GM20431 (cell line): ENCODE measurements around the gene DNAH12.

Source experiments
- in situ Hi-C: fragments of 300-500 bp; cut with MseI, MboI; formaldehyde crosslinking; loops from one replicate; pipeline ENCODE4 v1.15.0; 2020; ENCODE audit warnings: low sequenced_read_pairs; ENCODE audit not compliant: unreplicated experiment

The DNAH12 gene, protein sequence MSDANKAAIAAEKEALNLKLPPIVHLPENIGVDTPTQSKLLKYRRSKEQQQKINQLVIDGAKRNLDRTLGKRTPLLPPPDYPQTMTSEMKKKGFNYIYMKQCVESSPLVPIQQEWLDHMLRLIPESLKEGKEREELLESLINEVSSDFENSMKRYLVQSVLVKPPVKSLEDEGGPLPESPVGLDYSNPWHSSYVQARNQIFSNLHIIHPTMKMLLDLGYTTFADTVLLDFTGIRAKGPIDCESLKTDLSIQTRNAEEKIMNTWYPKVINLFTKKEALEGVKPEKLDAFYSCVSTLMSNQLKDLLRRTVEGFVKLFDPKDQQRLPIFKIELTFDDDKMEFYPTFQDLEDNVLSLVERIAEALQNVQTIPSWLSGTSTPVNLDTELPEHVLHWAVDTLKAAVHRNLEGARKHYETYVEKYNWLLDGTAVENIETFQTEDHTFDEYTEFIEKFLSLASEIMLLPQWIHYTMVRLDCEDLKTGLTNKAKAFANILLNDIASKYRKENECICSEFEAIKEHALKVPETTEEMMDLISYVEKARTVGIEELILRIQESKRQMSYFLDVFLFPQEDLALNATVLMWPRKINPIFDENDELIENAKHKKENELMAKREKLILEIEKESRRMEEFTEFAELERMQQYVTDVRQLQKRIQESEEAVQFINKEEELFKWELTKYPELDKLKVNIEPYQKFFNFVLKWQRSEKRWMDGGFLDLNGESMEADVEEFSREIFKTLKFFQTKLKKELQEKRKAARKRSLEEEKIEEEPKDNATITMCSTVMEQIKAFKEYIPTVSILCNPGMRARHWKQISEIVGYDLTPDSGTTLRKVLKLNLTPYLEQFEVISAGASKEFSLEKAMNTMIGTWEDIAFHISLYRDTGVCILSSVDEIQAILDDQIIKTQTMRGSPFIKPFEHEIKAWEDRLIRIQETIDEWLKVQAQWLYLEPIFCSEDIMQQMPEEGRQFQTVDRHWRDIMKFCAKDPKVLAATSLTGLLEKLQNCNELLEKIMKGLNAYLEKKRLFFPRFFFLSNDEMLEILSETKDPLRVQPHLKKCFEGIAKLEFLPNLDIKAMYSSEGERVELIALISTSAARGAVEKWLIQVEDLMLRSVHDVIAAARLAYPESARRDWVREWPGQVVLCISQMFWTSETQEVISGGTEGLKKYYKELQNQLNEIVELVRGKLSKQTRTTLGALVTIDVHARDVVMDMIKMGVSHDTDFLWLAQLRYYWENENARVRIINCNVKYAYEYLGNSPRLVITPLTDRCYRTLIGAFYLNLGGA (N-terminal part only)

DNA sequence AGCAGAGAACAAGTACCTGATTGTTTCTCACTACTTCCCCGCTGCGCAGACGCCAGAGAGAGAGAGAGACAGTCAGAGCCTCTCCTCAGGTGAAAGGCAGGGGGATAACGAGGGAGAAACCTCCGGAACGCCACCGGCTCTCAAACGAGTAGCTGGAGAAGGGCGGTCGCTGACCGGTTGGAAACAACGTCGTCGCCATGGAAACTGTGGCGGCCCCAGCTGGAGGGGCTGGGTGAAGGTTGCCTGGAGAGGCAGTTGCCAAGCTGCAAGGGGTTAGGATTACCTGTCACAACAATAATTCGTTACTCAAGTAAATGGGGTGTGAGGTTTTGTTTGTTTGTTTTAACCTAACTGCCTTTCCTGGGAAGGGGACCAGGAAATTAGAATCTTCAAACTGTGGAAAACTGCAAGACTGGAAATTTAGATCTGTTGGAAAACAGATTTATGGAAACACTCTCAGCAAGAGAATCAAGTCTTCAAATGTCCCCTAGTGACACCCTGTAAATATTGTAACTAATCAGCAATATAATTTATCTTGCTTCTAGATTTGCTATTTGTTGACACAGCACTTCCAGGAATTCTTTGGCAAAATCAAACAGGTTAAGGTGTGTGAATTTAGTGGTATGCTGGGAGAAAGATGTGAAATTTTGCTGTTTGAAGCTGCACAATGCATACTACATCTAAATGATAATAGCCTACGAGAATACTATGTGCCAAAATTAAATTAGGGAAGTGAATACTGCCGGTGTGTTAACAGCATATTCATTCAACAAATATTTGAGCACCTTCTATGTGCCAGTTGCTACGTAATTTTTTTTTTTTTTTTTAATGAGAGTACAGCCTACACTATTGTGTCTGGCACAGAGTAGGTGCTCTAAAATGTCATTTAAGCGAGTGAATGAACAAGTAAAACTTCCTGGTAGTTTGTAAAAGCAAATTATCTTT, at the start of gene DNAH12:
Gene DNAH12, minus strand, starts transcription at position 164 of the 945 bp plus-strand sequence. CDS start 1,474 bp downstream, outside the sequence.
- in situ Hi-C loops, result no loop called here

DNA sequence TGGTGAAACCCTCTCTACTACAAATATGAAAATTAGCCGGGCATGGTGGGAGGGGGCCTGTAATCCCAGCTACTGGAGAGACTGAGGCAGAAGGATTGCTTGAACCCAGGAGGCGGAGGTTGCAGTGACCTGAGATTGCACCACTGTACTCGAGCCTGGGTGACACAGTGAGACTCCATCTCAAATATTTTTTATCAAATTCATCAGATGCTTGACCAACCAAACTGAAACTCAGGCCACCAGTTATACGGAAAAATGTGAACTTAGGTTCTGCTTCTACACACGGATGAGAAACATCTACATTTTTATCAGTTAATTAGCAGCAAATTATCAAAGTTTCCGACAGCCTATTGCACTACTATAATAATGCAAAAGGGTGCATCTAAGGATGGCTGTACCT, 48.2 kb upstream of the DNAH12 start:
- in situ Hi-C loops, result no loop called here

DNA sequence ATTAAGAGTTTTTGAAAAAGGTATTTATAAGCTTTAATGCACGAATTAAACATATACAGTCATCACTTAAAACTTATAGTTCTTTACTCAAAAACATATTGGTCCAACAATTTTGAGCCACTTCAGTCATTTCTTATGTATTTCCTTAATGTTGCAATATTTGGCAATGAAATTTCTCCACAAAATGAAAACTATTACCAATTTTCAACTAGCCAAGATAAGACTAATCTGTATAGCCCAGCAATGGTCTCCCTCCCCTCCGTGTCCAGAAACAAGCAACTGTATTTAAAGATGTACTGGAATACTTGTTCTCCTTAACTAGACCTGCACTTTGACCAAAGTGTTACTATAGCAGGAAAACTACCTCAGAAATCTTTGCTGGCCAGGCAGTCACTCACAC, 43.8 kb upstream of the DNAH12 start:
- in situ Hi-C loops, result no loop called here

DNA sequence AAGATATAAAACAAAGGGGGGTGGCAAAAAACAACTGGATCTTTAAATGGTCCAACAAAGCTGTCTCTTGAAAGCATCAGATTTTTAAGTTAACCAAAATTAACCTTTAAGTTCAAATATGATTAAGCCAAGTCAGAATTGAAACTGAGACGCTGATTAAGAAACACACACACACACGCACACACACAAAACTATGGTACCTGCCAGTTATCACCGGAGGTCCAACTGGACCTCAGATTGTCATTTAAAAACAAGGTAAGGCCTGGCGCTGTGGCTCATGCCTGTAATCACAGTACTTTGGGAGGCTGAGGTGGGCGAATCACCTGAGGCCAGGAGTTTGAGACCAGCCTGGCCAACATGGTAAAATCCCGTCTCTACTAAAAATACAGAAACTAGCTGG, 42.6 kb upstream of the DNAH12 start:
- in situ Hi-C loops, result no loop called here

DNA sequence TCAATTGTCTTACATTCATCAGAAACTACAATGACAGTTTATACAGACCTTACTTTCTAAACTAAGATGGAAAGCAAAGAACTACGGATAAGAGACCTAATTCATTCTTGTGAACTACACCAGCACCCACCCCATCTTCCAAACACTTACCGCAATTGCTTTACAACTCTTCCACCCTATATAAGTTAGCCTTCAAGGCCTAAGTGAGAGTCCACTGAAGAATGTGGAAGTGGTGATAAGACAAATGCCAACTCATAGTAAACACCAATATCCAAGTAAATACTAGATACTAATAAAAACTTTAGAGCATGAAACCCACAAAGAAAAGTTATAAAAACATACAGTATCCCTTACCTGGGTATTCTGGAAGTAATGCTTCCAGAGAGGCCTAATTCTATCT, 39.4 kb upstream of the DNAH12 start:
- in situ Hi-C loops, result no loop called here

DNA sequence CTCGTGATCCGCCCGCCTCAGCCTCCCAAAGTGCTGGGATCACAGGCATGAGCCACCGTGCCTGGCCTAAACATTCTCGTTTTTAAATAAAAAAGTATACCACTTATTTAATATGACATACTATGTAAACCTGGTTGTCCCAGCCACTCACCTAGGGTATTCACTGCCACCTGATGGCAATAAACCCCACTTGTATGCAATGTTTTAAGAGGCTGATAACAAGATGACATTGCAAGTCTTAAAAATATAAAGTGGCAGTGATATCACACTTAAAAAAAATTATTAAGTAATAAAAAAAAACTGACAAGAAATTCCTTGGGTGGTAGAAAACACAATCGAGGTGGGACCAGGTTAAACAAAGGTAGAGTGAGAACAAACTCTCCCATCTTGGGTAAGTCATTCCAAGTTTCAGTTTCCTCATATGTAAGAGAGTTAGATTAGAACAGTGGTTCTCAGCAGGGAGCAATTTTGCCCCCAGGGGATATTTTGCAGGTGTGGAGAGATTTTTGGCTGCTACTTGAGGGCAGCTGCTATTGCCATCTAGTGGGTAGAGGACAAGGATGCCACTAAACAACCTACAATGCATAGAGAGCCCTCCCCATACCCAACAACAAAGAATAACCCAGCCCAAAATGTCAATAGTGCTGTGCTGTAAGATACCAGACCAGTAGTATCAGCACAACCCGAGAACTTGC, 38.5 kb upstream of the DNAH12 start:
- in situ Hi-C loops, result no loop called here

DNA sequence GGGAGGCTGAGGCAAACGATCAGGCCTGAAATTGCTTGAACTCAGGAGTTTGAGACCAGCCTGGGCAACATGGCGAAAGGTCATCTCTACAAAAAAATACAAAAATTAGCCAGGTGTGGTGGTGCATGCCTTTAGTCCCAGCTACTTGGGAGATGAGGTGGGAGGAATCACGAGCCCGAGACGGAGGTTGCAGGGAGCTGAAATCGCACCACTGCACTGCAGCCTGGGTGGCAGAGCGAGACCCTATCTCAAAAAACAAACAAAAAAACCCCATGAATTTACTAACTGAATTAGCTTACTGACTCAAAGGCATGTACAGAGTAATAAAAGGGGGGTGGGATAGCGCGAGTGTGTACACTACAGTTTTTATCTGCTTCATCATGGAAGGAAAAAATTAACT, 33.7 kb upstream of the DNAH12 start:
- in situ Hi-C loops, result no loop called here

DNA sequence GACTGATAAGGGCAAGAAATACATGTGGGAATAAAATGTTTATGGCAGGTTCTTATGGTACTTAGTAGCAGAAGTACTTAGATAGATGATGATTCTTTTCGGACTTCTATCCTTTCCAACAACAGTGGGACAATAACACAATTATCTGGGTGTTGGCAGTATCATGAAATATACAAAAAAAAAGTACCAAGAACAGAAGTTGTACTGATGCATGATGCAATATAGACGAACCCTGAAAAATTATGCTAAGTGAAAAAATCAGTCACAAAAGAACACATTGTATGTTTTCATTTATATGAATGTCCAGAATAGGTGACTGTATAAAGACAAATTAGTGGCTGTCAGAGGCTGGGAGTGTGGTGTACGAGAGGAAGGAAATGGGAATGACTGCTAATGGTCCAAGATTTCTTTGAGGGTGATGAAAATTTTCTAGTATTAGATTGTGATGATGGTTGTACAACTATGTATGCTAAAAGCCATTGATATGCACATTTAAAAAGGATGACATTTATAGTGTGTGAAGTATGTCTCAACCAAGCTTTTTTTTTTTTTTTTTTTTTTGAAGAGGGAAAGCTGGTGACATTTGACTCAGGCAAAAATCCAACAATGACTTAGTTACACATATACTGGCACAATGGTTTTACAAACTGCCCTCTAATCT, 32.0 kb upstream of the DNAH12 start:
- in situ Hi-C loops, result no loop called here

DNA sequence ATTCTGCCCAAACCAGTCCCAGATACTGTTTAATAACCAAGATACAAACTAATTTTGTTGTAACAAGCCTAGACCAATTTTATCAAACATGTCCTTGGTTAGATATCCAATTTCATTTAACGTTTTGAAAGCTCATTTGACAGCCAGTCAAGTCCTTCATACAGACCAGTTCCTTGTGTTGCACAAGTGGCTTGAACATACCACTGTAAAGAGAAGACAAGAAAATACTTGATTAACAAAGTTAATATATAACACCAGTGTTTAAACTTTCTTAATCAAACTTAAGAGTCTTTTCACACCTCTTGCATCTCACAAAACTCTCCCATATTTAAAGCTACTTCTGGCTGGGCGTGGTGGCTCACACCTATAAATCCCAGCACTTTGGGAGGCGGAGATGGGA, 28.0 kb upstream of the DNAH12 start:
- in situ Hi-C loops, result no loop called here

DNA sequence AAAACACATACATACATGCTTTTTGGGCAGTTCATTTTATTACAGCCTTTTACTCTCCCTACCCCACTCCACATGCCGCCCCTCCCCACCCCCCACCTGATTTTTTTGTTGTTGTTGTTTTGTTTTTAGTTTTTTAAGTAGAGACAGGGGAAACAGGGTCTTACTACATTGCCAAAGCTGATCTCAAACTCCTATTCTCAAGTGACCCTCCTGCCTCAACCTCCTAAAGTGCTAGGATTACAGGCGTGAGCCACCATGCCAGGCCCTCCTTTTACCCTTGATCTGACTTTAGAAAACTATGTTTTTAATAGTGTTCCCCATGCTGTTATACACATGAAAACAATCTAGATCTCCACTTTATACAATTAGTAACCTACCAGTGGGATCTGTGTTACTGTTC, 26.7 kb upstream of the DNAH12 start:
- in situ Hi-C loops, result no loop called here

DNA sequence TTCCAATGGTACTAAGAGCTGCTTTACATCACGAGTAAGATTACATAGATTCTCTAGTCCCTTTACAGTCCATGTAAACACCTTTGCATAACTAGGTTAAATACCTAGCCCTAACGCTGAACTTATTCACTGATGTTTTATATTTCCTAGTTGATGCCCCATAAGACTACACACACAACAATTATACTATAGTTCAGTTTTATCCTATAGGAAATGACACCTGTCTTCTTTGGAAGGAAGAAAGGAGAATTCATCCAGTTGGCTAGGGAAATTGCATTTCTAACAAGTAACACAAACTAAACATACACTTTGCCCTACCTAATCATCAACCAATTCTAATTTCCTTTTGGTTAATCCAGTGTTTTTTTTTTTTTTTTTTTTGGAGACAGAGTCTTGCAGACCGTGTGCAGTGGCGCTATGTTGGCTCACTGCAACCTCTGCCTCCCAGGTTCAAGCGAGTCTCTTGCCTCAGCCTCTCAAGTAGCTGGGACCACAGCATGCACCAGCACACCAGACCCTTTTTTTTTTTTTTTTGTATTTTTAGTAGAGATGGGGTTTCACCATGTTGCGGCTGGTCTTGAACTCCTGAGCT, 25.8 kb upstream of the DNAH12 start:
- in situ Hi-C loops, result no loop called here

DNA sequence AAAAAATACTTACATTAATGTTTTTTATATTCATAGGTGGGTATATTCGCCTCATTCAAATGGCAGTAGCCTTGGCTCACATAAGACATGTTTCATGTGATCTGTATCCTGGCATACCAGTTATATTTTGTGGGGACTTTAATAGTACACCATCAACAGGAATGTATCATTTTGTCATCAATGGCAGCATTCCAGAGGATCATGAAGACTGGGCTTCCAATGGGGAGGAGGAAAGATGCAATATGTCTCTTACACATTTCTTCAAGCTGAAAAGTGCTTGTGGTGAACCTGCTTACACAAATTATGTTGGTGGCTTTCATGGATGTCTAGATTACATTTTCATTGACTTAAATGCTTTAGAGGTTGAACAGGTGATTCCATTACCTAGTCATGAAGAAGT, 15.4 kb upstream of the DNAH12 start:
- in situ Hi-C loops, result no loop called here

DNA sequence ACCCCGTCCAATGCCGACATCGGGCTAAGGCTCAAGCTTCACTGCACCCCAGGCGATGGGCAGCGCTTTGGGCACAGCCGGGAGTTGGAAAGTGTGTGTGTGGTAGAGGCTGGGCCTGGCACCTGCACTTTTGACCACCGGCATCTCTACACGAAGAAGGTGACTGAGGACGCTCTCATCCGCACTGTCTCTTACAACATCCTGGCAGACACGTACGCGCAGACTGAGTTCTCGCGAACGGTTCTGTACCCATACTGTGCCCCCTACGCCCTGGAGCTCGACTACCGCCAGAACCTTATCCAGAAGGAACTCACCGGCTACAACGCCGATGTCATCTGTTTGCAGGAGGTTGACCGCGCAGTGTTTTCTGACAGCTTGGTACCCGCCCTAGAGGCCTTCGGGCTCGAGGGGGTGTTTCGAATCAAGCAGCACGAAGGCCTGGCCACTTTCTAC, 13.0 kb upstream of the DNAH12 start:
- in situ Hi-C loops, result no loop called here

DNA sequence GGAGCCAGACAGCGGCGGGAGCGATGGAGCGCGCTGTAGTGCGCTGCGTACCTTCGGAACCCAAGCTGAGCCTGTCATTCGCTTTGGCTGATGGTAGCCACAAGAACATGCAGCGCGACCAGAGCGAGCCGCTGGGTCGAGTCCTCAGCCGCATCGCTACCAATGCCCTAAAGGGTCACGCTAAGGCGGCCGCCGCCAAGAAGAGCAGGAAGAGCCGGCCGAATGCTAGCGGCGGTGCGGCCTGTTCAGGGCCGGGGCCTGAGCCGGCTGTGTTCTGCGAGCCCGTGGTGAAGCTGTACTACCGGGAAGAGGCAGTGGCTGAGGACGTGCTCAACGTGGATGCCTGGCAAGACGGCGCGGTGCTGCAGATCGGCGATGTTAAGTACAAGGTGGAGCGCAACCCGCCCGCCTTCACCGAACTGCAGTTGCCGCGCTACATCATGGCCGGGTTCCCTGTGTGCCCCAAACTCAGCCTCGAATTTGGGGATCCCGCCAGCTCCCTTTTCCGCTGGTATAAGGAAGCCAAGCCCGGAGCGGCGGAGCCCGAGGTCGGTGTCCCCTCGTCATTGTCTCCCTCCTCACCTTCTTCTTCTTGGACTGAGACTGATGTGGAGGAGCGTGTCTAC, 12.4 kb upstream of the DNAH12 start:
- in situ Hi-C loops, result no loop called here

DNA sequence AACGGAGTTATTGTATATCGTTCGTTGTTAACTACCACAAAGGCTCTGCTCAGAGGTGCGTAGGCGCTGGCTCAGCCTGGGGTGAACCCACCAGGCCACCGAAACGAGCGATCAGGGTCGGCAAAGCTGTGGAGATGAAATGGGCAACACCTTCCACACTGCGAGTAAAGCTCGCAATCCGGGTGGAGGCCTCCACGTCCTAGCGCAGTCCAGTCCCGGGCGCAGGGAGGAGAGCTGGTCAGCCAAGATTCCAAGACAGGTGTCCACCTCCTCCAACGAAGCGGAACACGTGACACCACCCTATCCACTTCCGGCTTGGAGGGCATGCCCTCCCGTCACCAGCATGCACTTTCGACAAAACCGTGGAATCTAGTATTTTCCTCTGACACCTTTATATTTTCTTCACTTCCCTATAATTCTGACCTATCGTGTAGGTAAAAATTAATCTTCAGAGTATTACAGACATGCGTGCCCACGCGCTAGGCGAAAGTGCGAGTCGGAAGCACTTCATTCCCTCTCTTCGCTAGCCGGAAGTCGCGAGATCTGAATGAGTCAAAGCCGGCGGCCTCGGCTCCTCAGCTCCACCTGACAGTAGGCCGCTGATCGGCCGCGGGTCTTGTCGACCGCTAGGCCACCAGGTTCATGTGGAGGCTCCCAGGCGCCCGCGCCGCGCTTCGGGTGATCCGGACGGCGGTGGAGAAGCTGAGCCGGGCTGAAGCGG, 11.8 kb upstream of the DNAH12 start, which contains the start of gene PDE12:
Gene PDE12, plus strand, starts transcription at position 537 of the 721 bp plus-strand sequence. Its CDS starts 106 bp downstream, at position 643.
- in situ Hi-C loops, result no loop called here

DNA sequence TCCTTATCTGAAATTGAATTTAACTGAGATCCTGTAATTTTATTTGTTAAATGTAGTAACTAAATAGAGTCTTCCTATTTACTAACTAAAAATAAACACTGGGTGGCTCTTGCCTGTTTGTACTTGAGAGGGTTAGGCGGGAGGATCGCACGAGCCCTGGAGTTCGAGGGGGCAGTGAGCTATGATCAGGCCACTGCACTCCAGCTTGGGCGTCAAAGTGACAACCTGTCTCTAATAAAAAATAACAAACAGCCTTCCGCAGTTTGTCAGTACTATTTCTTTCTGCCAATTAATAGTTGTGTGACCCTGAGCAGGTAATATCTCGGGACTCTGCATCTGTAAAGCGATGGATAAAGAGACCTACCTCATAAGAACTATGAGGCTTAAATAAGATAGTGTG, 11.2 kb upstream of the DNAH12 start:
- in situ Hi-C loops, result no loop called here

DNA sequence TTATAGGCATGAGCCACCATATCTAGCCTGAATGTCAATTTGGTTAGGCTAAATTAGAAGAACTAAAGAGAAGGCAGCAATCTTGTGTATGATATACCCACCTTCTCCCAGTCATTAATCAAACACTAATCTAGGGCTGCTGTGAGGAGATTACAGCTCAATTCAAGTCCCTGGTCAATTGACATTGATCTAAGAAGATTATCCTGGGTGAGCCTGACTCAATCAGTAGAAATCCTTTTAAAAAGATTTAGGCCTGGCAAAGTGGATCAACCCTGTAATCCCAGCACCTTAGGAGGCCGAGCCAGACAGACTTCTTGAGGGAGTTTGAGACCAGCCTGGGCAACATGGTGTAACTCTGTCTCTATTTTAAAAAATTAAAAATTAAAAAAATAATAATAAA, 2.5 kb upstream of the DNAH12 start:
- in situ Hi-C loops, result no loop called here
